ENCODE data around the gene NCKIPSD. TPM values are rescaled to one million over a fixed set of nuclear protein-coding genes. Genes with fewer than 3 reads are reported as not detected.

NCKIPSD gene
- total RNA-seq, 1 donor from 2014 or later = 24.7 TPM

- H3K36me3 Mint-ChIP-seq (ENCODE audit: low read depth) = peaks cover 31% of the 10 kb centered on the region
- TF ChIP-seq CTCF (IDR thresholded peaks at IDR 0.05) = no peak
- no peak for DNase-seq (ENCODE audit: low spot score)
- H3K27ac Mint-ChIP-seq (ENCODE audit: unreplicated experiment) = no peak overlapping the region
- no peaks in the 10 kb centered on the region for H3K4me1 Mint-ChIP-seq (ENCODE audit: low read depth)
- H3K4me3 Mint-ChIP-seq (ENCODE audit: unreplicated experiment) = no peak overlapping the region
- H3K27me3 Mint-ChIP-seq (ENCODE audit: low read depth) = no peaks in the 10 kb centered on the region
- no peaks in the 10 kb centered on the region for H3K9me3 Mint-ChIP-seq (ENCODE audit: low read depth)
Measured at GRCh38 chr3:48674505-48674904, 11.2 kb downstream of the NCKIPSD start.

- DNase-seq (ENCODE audit: low spot score) = no peak
- H3K9me3 Mint-ChIP-seq (ENCODE audit: low read depth) = no peaks in the 10 kb centered on the region
- no peaks in the 10 kb centered on the region for H3K27me3 Mint-ChIP-seq (ENCODE audit: low read depth)
- H3K4me1 Mint-ChIP-seq (ENCODE audit: low read depth) = no peaks in the 10 kb centered on the region
- TF ChIP-seq CTCF (IDR thresholded peaks at IDR 0.05) = no peak
- no peak overlapping the region for H3K27ac Mint-ChIP-seq (ENCODE audit: unreplicated experiment)
- no peak overlapping the region for H3K4me3 Mint-ChIP-seq (ENCODE audit: unreplicated experiment)
- H3K36me3 Mint-ChIP-seq (ENCODE audit: low read depth) = peaks cover 18% of the 10 kb centered on the region
Measured at GRCh38 chr3:48672522-48672921, 13.2 kb downstream of the NCKIPSD start.

GRCh38 chr3:48664929-48665328, 20.8 kb downstream of the NCKIPSD start:
- TF ChIP-seq CTCF (IDR thresholded peaks at IDR 0.05) = no peak
- H3K4me3 Mint-ChIP-seq (ENCODE audit: unreplicated experiment) = no peak overlapping the region
- H3K9me3 Mint-ChIP-seq (ENCODE audit: low read depth) = no peaks in the 10 kb centered on the region
- no peak for DNase-seq (ENCODE audit: low spot score)
- peaks cover 19% of the 10 kb centered on the region for H3K4me1 Mint-ChIP-seq (ENCODE audit: low read depth)
- no peaks in the 10 kb centered on the region for H3K27me3 Mint-ChIP-seq (ENCODE audit: low read depth)
- H3K36me3 Mint-ChIP-seq (ENCODE audit: low read depth) = no peaks in the 10 kb centered on the region
- H3K27ac Mint-ChIP-seq (ENCODE audit: unreplicated experiment) = peak overlapping the region; percentile 99

GRCh38 chr3:48664313-48664644, 21.4 kb downstream of the NCKIPSD start:
- Mint-ChIP-seq H3K36me3 (ENCODE audit: low read depth) (no peaks in the 10 kb centered on the region), H3K9me3 (ENCODE audit: low read depth) (no peaks in the 10 kb centered on the region), H3K27me3 (ENCODE audit: low read depth) (no peaks in the 10 kb centered on the region), H3K4me3 (ENCODE audit: unreplicated experiment) (peak overlapping the region; percentile 84), H3K27ac (ENCODE audit: unreplicated experiment) (peak overlapping the region; percentile 99), H3K4me1 (ENCODE audit: low read depth) (peaks cover 19% of the 10 kb centered on the region)
- DNase-seq (ENCODE audit: low spot score) = no peak
- peak; percentile 65 for TF ChIP-seq CTCF (IDR thresholded peaks at IDR 0.05)

GRCh38 chr3:48663489-48664312, 22.0 kb downstream of the NCKIPSD start:
- peak overlapping the region; percentile 99 for H3K27ac Mint-ChIP-seq (ENCODE audit: unreplicated experiment)
- H3K27me3 Mint-ChIP-seq (ENCODE audit: low read depth) = no peaks in the 10 kb centered on the region
- H3K4me1 Mint-ChIP-seq (ENCODE audit: low read depth) = peaks cover 19% of the 10 kb centered on the region
- H3K9me3 Mint-ChIP-seq (ENCODE audit: low read depth) = peaks cover 4% of the 10 kb centered on the region
- H3K4me3 Mint-ChIP-seq (ENCODE audit: unreplicated experiment) = peak overlapping the region; percentile 84
- peak; percentile 88 for TF ChIP-seq CTCF (IDR thresholded peaks at IDR 0.05)
- DNase-seq (ENCODE audit: low spot score) = peak; percentile 99
- peaks cover 3% of the 10 kb centered on the region for H3K36me3 Mint-ChIP-seq (ENCODE audit: low read depth)

Measured in chondrocyte (in vitro differentiated cells).